ENCODE data around the gene MKI67.
"Not testable (repeated sequence)": the region's sequence is repeated elsewhere in the genome, so short reads cannot be mapped to it uniquely, and the experiment has no call there.

The MKI67 gene

GRCh38 chr10:128147669-128148068 is 21.4 kb upstream of the MKI67 start:
- no peak for TF ChIP-seq CTCF (IDR thresholded peaks at IDR 0.05)
- no peak for DNase-seq (ENCODE audit: low spot score)
- no peak overlapping the region for H3K27ac ChIP-seq
- H3K4me3 ChIP-seq = no peak overlapping the region

- no peak overlapping the region for H3K4me3 ChIP-seq
- no peak overlapping the region for H3K27ac ChIP-seq
- no peak for DNase-seq (ENCODE audit: low spot score)
- no peak for TF ChIP-seq CTCF (IDR thresholded peaks at IDR 0.05)
Measured at GRCh38 chr10:128147064-128147463, 20.8 kb upstream of the MKI67 start.

GRCh38 chr10:128144547-128144946 is 18.3 kb upstream of the MKI67 start:
- TF ChIP-seq CTCF (IDR thresholded peaks at IDR 0.05) = no peak
- Histone ChIP-seq H3K4me3 (no peak overlapping the region), H3K27ac (no peak overlapping the region)
- DNase-seq (ENCODE audit: low spot score) = no peak

- no peak for DNase-seq (ENCODE audit: low spot score)
- no peak overlapping the region for H3K27ac ChIP-seq
- TF ChIP-seq CTCF (IDR thresholded peaks at IDR 0.05) = no peak
- H3K4me3 ChIP-seq = no peak overlapping the region
Measured at GRCh38 chr10:128143531-128143930, 17.3 kb upstream of the MKI67 start.

- no peak for DNase-seq (ENCODE audit: low spot score)
- Histone ChIP-seq H3K4me3 (no peak overlapping the region), H3K27ac (no peak overlapping the region)
- no peak for TF ChIP-seq CTCF (IDR thresholded peaks at IDR 0.05)
Measured at GRCh38 chr10:128140425-128140824, 14.2 kb upstream of the MKI67 start.

GRCh38 chr10:128138429-128138828 is 12.2 kb upstream of the MKI67 start:
- not testable (repeated sequence) for H3K4me3 ChIP-seq; DNase-seq (ENCODE audit: low spot score); H3K27ac ChIP-seq

GRCh38 chr10:128137877-128138276 is 11.7 kb upstream of the MKI67 start:
- no peak for TF ChIP-seq CTCF (IDR thresholded peaks at IDR 0.05)
- no peak overlapping the region for H3K4me3 ChIP-seq
- H3K27ac ChIP-seq = no peak overlapping the region
- no peak for DNase-seq (ENCODE audit: low spot score)

GRCh38 chr10:128130051-128130450 is 3.8 kb upstream of the MKI67 start:
- H3K4me3 ChIP-seq = no peak overlapping the region
- DNase-seq (ENCODE audit: low spot score) = no peak
- no peak for TF ChIP-seq CTCF (IDR thresholded peaks at IDR 0.05)
- H3K27ac ChIP-seq = no peak overlapping the region

Data from coronary artery (tissue), 2 donors.